Measurements from ENCODE around the gene FBXL22. TPM values are rescaled to one million over a fixed set of nuclear protein-coding genes. Genes with fewer than 3 reads are reported as not detected.
A peak's percentile ranks its signal among the peaks of the same experiment; 100 is the strongest.

The FBXL22 gene
- total and polyA plus RNA-seq, 2 donors (not counting 1 experiment from before 2014, with no cell fraction given), result 0.30 to 2.5 TPM

GRCh38 chr15:63551400-63551799 lies 45.8 kb upstream of the FBXL22 start:
- Mint-ChIP-seq H3K4me3 (no peak overlapping the region), H3K27me3 (no peaks in the 10 kb centered on the region), H3K9me3 (ENCODE audit: insufficient read depth) (no peaks in the 10 kb centered on the region), H3K27ac (no peak overlapping the region), H3K4me1 (peaks cover 25% of the 10 kb centered on the region)
- Histone ChIP-seq H3K4me3 (ENCODE audit: control extremely low read depth in 1 of 5, extremely low read depth in 1 of 5, insufficient read depth in 1 of 5, low read depth in 2 of 5, low read length in 4 of 5) (no peak overlapping the region), H3K27me3 (replicated peaks in 1 of 4; ENCODE audit: control extremely low read depth in 1 of 4, control insufficient read depth in 3 of 4, insufficient read depth in 4 of 4, low read length in 3 of 4) (no peaks in the 10 kb centered on the region), H3K79me2 (ENCODE audit: control insufficient read depth, insufficient read depth, low read length) (peaks cover 68% of the 10 kb centered on the region), H3K36me3 (replicated peaks in 1 of 2; ENCODE audit: control extremely low read depth in 1 of 2, control insufficient read depth in 1 of 2, extremely low read depth in 1 of 2, insufficient read depth in 2 of 2, low read length in 1 of 2) (peaks cover 10 to 22% of the 10 kb centered on the region in 2 experiments), H3K4me2 (replicated peaks; ENCODE audit: low read depth, low read length, poor library complexity, severe bottlenecking) (no peak overlapping the region), H3K9ac (ENCODE audit: low read length) (no peak overlapping the region), H4K20me1 (ENCODE audit: control insufficient read depth, insufficient read depth, low read length, poor library complexity, severe bottlenecking) (peaks cover 7% of the 10 kb centered on the region), H3K4me1 (ENCODE audit: control insufficient read depth in 2 of 2, insufficient read depth in 2 of 2, low read length in 2 of 2) (peaks cover 9 to 13% of the 10 kb centered on the region in 2 donors), H2AFZ (ENCODE audit: insufficient read depth, low read depth, low read length, poor library complexity, severe bottlenecking) (no peak overlapping the region), H3K9me3 (ENCODE audit: control extremely low read depth in 1 of 3, control insufficient read depth in 2 of 3, insufficient read depth in 1 of 3, low read length in 2 of 3) (peaks cover 0 to under 1% (median 0%) of the 10 kb centered on the region in 3 donors), H3K27ac (ENCODE audit: low read length in 2 of 2) (no peak overlapping the region)
- intact Hi-C loops (cut with micrococcal nuclease), result no loop called here
- no CpG with 5 or more reads among the region's 1 CpG for WGBS (ENCODE audit: insufficient coverage)
- TF ChIP-seq EZH2 (IDR thresholded peaks at IDR 0.05; ENCODE audit: borderline replicate concordance, insufficient read depth, low read depth, low read length, poor library complexity, severe bottlenecking), result no peak
- TF ChIP-seq CTCF (IDR thresholded peaks at IDR 0.05), result no peak
- ATAC-seq (ENCODE audit: low read depth), result no peak
- POLR2A ChIA-PET, result no interaction called here
- DNase-seq, result no peak
- CTCF ChIA-PET, result interaction anchor here (2.7 kb wide), 1 partner anchor 46 kb away, joined by 10 read pairs; no protein-coding TSS in a partner anchor

- H3K9me3 ChIP-seq (ENCODE audit: control extremely low read depth in 1 of 3, control insufficient read depth in 2 of 3, insufficient read depth in 1 of 3, low read length in 2 of 3), result peaks cover 0 to 1% (median 0%) of the 10 kb centered on the region in 3 donors
- H3K4me2 ChIP-seq (replicated peaks; ENCODE audit: low read depth, low read length, poor library complexity, severe bottlenecking), result no peak overlapping the region
- intact Hi-C loops (cut with micrococcal nuclease), result no loop called here
- H4K20me1 ChIP-seq (ENCODE audit: control insufficient read depth, insufficient read depth, low read length, poor library complexity, severe bottlenecking), result peaks cover 7% of the 10 kb centered on the region
- ChIA-PET POLR2A (no interaction called here), CTCF (interaction anchor here (0.8 to 2.4 kb wide), 8 partner anchors 9 to 261 kb away, joined by 3 to 21 read pairs (median 4); no protein-coding TSS in a partner anchor)
- H3K79me2 ChIP-seq (ENCODE audit: control insufficient read depth, insufficient read depth, low read length), result peaks cover 60% of the 10 kb centered on the region
- TF ChIP-seq CTCF (IDR thresholded peaks at IDR 0.05) (no peak), EZH2 (IDR thresholded peaks at IDR 0.05; ENCODE audit: borderline replicate concordance, insufficient read depth, low read depth, low read length, poor library complexity, severe bottlenecking) (no peak)
- H3K9ac ChIP-seq (ENCODE audit: low read length), result no peak overlapping the region
- DNase-seq (no peak), ATAC-seq (ENCODE audit: low read depth) (no peak)
- peak overlapping the region in 1 of 2 donors; percentile 56 for H3K27ac ChIP-seq (ENCODE audit: low read length in 2 of 2)
- H3K27me3 ChIP-seq (replicated peaks in 1 of 4; ENCODE audit: control extremely low read depth in 1 of 4, control insufficient read depth in 3 of 4, insufficient read depth in 4 of 4, low read length in 3 of 4), result no peaks in the 10 kb centered on the region
- 83% methylated on average over 1 of the region's 3 CpGs for WGBS (ENCODE audit: insufficient coverage)
- H2AFZ ChIP-seq (ENCODE audit: insufficient read depth, low read depth, low read length, poor library complexity, severe bottlenecking), result no peak overlapping the region
- H3K4me1 ChIP-seq (ENCODE audit: control insufficient read depth in 2 of 2, insufficient read depth in 2 of 2, low read length in 2 of 2), result no peaks in the 10 kb centered on the region
- H3K9me3 Mint-ChIP-seq (ENCODE audit: insufficient read depth), result no peaks in the 10 kb centered on the region
- H3K4me1 Mint-ChIP-seq, result peaks cover 14% of the 10 kb centered on the region
- no peak overlapping the region for H3K4me3 ChIP-seq (ENCODE audit: control extremely low read depth in 1 of 5, extremely low read depth in 1 of 5, insufficient read depth in 1 of 5, low read depth in 2 of 5, low read length in 4 of 5)
- H3K4me3 Mint-ChIP-seq, result no peak overlapping the region
- H3K27ac Mint-ChIP-seq, result peak overlapping the region; percentile 74
- no peaks in the 10 kb centered on the region for H3K27me3 Mint-ChIP-seq
- peaks cover 10 to 31% of the 10 kb centered on the region in 2 experiments for H3K36me3 ChIP-seq (replicated peaks in 1 of 2; ENCODE audit: control extremely low read depth in 1 of 2, control insufficient read depth in 1 of 2, extremely low read depth in 1 of 2, insufficient read depth in 2 of 2, low read length in 1 of 2)
Observed at GRCh38 chr15:63553388-63553791, 43.8 kb upstream of the FBXL22 start.
